K562 (cell line): ENCODE measurements around the gene GNA15. TPM values are rescaled to one million over a fixed set of nuclear protein-coding genes. Genes with fewer than 3 reads are reported as not detected.

Experiments used
- ATAC-seq: fragments of 200-7000 bp; cut with Tn5 transposase; 3 replicates; pipeline ENCODE4 v1.9.1; 2020; ENCODE audit warnings: moderate library complexity
- BruUV-seq: library from RNA; stranded (reverse); fragments of 400-500 nt; replicated peaks from 2 replicates; lab custom pipeline; 2021; lab: Mats Ljungman, UMichigan
- CTCF ChIA-PET: fragments of 300-600 bp; formaldehyde crosslinking; extraction: SDS; loops from one replicate; lab custom pipeline; 2021; ENCODE audit warnings: low intra/inter-chr PET ratio; lab: Yijun Ruan, JAX
- POLR2A ChIA-PET: fragments of 300-600, 350-650 bp; sonication (Branson Sonifier 250); formaldehyde crosslinking; extraction: SDS; loops from one replicate; lab custom pipeline; 2021; ENCODE audit warnings: antibody characterized with exemption, inconsistent platforms; lab: Yijun Ruan, JAX
- DNase-seq, 4 experiments: peaks; one replicate each; pipeline versions ENCODE4 v3.0.0 to v3.0.0-alpha.2; 2011 to 2018; ENCODE audit warnings: low spot score in 3 of 4, mixed read lengths in 3 of 4; ENCODE audit errors: extremely low read depth in 1 of 4
- FAIRE-seq: peaks from 2 replicates; lab custom pipeline; 2011; peaks lifted over from hg19 to GRCh38; lab: Jason Lieb, UNC
- H2AFZ ChIP-seq: 2 replicates; pipeline ENCODE4 v1.6.0; 2011; ENCODE audit warnings: low read depth, low read length, control low read depth, inconsistent platforms
- H3K27ac ChIP-seq: fragments of 200-600 bp; 3 replicates; pipeline ENCODE4 v1.8.0; 2011; ENCODE audit warnings: low read depth, mild to moderate bottlenecking, control low read depth, inconsistent platforms, low read length, moderate library complexity, mixed read lengths; ENCODE audit errors: extremely low read depth
- H3K27me3 ChIP-seq, 2 experiments: fragments of 300-600 bp in 1 of 2; 2 replicates in 1 of 2; 3 replicates in 1 of 2; pipeline versions ENCODE4 v1.6.0 to v1.8.0; 2011; ENCODE audit warnings: inconsistent platforms in 2 of 2, low read length in 2 of 2, mild to moderate bottlenecking in 1 of 2, mixed read lengths in 1 of 2, moderate library complexity in 1 of 2; ENCODE audit not compliant: control insufficient read depth in 2 of 2, insufficient read depth in 2 of 2
- H3K36me3 ChIP-seq: fragments of 300-600 bp; 3 replicates; pipeline ENCODE4 v1.8.0; 2011; ENCODE audit warnings: mild to moderate bottlenecking, low read length, inconsistent platforms; ENCODE audit not compliant: control insufficient read depth, insufficient read depth
- H3K4me1 ChIP-seq, 2 experiments: fragments of 200-600 bp in 1 of 2; replicated peaks in 1 of 2; 2 replicates in 1 of 2; 3 replicates in 1 of 2; pipeline versions ENCODE4 v1.5.1 to v1.8.0; 2011; ENCODE audit warnings: inconsistent platforms in 2 of 2, low read length in 2 of 2, mild to moderate bottlenecking in 1 of 2, mixed read lengths in 1 of 2, moderate library complexity in 1 of 2; ENCODE audit not compliant: control insufficient read depth in 2 of 2, insufficient read depth in 2 of 2
- H3K4me2 ChIP-seq: 2 replicates; pipeline ENCODE4 v1.6.1; 2011; ENCODE audit warnings: low read length, control low read depth, inconsistent platforms, mixed read lengths; ENCODE audit not compliant: insufficient read depth
- H3K4me3 ChIP-seq: fragments of 200-600 bp; sonication (generic), shearing (Covaris generic); 2 replicates; pipeline ENCODE4 v1.5.1; 2016; ENCODE audit warnings: control low read depth, inconsistent platforms
- H3K79me2 ChIP-seq: fragments of 200-600 bp; 3 replicates; pipeline ENCODE4 v1.8.0; 2011; ENCODE audit warnings: low read length, inconsistent platforms; ENCODE audit not compliant: control insufficient read depth, insufficient read depth
- H3K9ac ChIP-seq, 2 experiments: 2 replicates each; pipeline versions ENCODE4 v1.6.0 to v1.6.1; 2011; ENCODE audit warnings: low read depth in 2 of 2, low read length in 2 of 2, control low read depth in 1 of 2, inconsistent platforms in 1 of 2, mild to moderate bottlenecking in 1 of 2, mixed read lengths in 1 of 2; ENCODE audit not compliant: insufficient read depth in 1 of 2
- H3K9me1 ChIP-seq: one replicate; pipeline ENCODE4 v1.6.0; 2011; ENCODE audit warnings: inconsistent platforms, mild to moderate bottlenecking, low read length, moderate library complexity; ENCODE audit not compliant: control insufficient read depth, insufficient read depth
- H3K9me3 ChIP-seq: replicated peaks from 2 replicates; pipeline ENCODE4 v1.5.1; 2011; ENCODE audit warnings: low read depth, low read length, inconsistent platforms; ENCODE audit not compliant: control insufficient read depth, insufficient read depth
- H4K20me1 ChIP-seq: replicated peaks from 2 replicates; pipeline ENCODE4 v1.6.1; 2011; ENCODE audit warnings: low read length, inconsistent platforms, mixed read lengths; ENCODE audit not compliant: control insufficient read depth, insufficient read depth
- ARNT ChIP-seq, 2 experiments: fragments of 450-650 bp; IDR thresholded peaks; 2 replicates each; pipeline ENCODE4 v1.6.1; 2016; ENCODE audit warnings: mild to moderate bottlenecking in 1 of 2
- CBFB ChIP-seq: sonication (generic); formaldehyde crosslinking; IDR thresholded peaks from 2 replicates; pipeline ENCODE4 v1.4.0; 2020; ENCODE audit warnings: mild to moderate bottlenecking, missing genetic modification reagents
- CBX3 ChIP-seq, 2 experiments: IDR thresholded peaks; 1 replicate in 1 of 2; 2 replicates in 1 of 2; pipeline ENCODE4 v1.6.1; 2012; ENCODE audit warnings: inconsistent platforms in 2 of 2, low read length in 2 of 2, borderline replicate concordance in 1 of 2, control low read depth in 1 of 2
- HDAC8 ChIP-seq: fragments of 450-650 bp; IDR thresholded peaks from 2 replicates; pipeline ENCODE4 v1.6.1; 2016; ENCODE audit warnings: mild to moderate bottlenecking, missing genetic modification characterization, moderate library complexity, missing compliant biosample characterization
- NFIX ChIP-seq: fragments of 250-450 bp; sonication (Bioruptor Pico); IDR thresholded peaks from 2 replicates; pipeline ENCODE4 v1.4.0; 2020; ENCODE audit warnings: low read depth, mild to moderate bottlenecking, moderate library complexity
- PCBP2 ChIP-seq: fragments of 200-400 bp; formaldehyde crosslinking; IDR thresholded peaks from 2 replicates; pipeline ENCODE4 v1.6.1; 2018; ENCODE audit warnings: low read length, low read depth, mild to moderate bottlenecking, moderate library complexity; ENCODE audit not compliant: poor library complexity, severe bottlenecking
- RAD51 ChIP-seq: fragments of 450-650 bp; IDR thresholded peaks from 2 replicates; pipeline ENCODE4 v1.7.1; 2016; ENCODE audit warnings: low read depth, mild to moderate bottlenecking, borderline replicate concordance
- SMARCE1 ChIP-seq: fragments of 450-650 bp; IDR thresholded peaks from 2 replicates; pipeline ENCODE4 v1.7.1; 2016; ENCODE audit warnings: mild to moderate bottlenecking
- TEAD1 ChIP-seq, 2 experiments: fragments of 450-650 bp in 1 of 2; sonication (generic) in 1 of 2; formaldehyde crosslinking; IDR thresholded peaks; 2 replicates each; pipeline versions ENCODE4 v1.4.0 to v1.8.0; 2020 to 2022; ENCODE audit warnings: mild to moderate bottlenecking in 2 of 2, missing genetic modification reagents in 1 of 2
- WGBS: fragments of 100-300 bp; shearing (Covaris generic); methylation state at CpG from one replicate; pipeline ENCODE4 v1.1.6; 2016; ENCODE audit warnings: low coverage, mixed read lengths; ENCODE audit not compliant: insufficient coverage; ENCODE audit errors: missing lambda C conversion rate; 5-methylcytosine and 5-hydroxymethylcytosine counted together
- in situ Hi-C: fragments of 300-500 bp; cut with MboI; formaldehyde crosslinking; loops from 4 replicates; pipeline ENCODE4 v1.15.0; 2018; ENCODE audit warnings: inconsistent platforms, mixed read lengths
- intact Hi-C: fragments of 100-400 bp; cut with micrococcal nuclease; formaldehyde crosslinking; loops from 2 replicates; pipeline ENCODE4 v1.14.2; 2022
- polyA plus RNA-seq, 8 experiments: library from polyadenylated mRNA; depleted of rRNA in 4 of 8; stranded (reverse) in 5 of 8; unstranded in 3 of 8; fragments of >200 nt; fragmentation: Nextera tagmentation in 2 of 8; fragmentation: Illumina TruSeq in 1 of 8; extraction: Ambion mirVana in 2 of 8; extraction: Trizol in 1 of 8; gene quantifications; 2 replicates each; pipeline versions ENCODE4 v1.2.1 to v1.2.3, GENCODE V29; 2011 to 2014; ENCODE audit warnings: inconsistent platforms in 1 of 8, missing spikeins in 1 of 8
- total RNA-seq, 7 experiments: library from RNA; depleted of rRNA in 6 of 7; stranded (reverse); fragments of >200 nt in 6 of 7; fragmentation: Illumina TruSeq in 2 of 7; extraction: Trizol in 2 of 7; gene quantifications; 2 replicates each; pipeline versions ENCODE4 v1.2.1 to v1.2.3, GENCODE V29; 2011 to 2021; ENCODE audit warnings: low replicate concordance in 1 of 7
- TF ChIP-seq, protein P1 (sequence below): fragments of 450-650 bp; formaldehyde crosslinking; IDR thresholded peaks from 2 replicates; pipeline ENCODE4 v1.4.0; 2022; ENCODE audit warnings: missing genetic modification characterization
- TF ChIP-seq, protein P2 (sequence below): fragments of 450-650 bp; IDR thresholded peaks from 2 replicates; pipeline ENCODE4 v1.6.1; 2016; ENCODE audit warnings: missing biosample characterization, missing genetic modification characterization
- TF ChIP-seq, protein P3 (sequence below): fragments of 450-650 bp; IDR thresholded peaks from 2 replicates; pipeline ENCODE4 v1.6.1; 2014; ENCODE audit warnings: low read depth, mild to moderate bottlenecking, moderate library complexity, borderline replicate concordance
- TF ChIP-seq, protein P4 (sequence below): fragments of 250-450 bp; sonication (Bioruptor Pico); IDR thresholded peaks from 2 replicates; pipeline ENCODE4 v1.8.0; 2021; ENCODE audit warnings: moderate library complexity, mild to moderate bottlenecking, inconsistent platforms

The GNA15 gene
- total and polyA plus RNA-seq, 9 of the 15 experiments (the other 6 are each of a cell fraction or from before 2014, with no cell fraction given), result 0.03 to 0.24 (median 0.11) TPM; not detected in 1

DNA sequence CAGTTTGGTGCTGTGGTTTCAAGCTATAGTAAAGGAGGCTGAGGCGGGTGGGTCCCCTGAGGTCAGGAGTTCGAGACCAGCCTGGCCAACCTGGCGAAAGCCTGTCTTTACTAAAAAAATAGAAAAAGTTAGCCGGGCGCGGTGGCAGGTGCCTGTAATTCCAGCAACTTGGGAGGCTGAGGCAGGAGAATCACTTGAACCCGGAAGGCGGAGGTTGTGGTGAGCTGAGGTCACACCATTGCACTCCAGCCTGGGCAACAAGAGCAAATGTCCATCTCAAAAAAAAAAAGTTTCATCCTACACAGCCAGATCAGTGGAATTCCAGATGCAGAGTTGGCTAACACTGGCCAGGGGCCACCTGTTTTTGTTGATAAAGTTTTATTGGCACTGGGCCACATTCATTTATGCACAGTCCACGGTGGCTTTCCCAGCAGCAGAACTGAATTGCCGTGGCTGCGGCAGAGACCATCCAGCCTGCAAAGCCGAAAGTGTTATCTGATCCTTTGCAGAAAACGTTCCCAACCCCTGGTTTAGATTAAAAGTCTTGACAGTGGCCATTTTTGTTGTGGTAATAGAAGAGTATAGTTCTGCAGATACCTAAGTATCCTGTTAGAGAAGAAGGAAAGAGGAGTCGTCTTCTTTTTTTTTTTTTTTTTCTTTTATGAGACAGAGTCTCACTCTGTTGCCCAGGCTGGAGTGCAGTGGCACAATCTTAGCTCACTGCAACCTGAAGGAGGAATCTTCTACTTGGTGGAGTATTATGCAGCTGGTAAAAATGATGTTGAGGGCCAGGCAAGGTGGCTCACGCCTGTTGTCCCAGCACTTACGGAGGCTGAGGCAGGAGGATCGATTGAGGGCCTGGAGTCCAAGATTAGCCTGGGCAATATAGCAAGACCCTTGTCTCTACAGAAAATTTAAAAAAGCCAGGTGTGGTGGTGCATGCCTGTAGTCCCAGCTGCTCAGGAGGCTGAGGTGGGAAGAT lies 58.6 kb downstream of the GNA15 start:
- Histone ChIP-seq H3K4me2 (peak overlapping the region; percentile 43; the same call in 1 of the 2 replicates), H3K36me3 (peaks cover 74% of the 10 kb centered on the region; the same call in 2 of the 3 replicates), H3K9me1 (no peaks in the 10 kb centered on the region), H3K4me1 (peaks cover 11 to 83% of the 10 kb centered on the region in 2 experiments), H3K4me3 (no peak overlapping the region), H3K9me3 (no peaks in the 10 kb centered on the region), H3K9ac (peak overlapping the region; percentile 33 to 81; a peak in 3 of 4 replicates), H3K27me3 (no peaks in the 10 kb centered on the region), H3K27ac (peak overlapping the region; percentile 63; the same call in 2 of the 3 replicates), H2AFZ (no peak overlapping the region), H4K20me1 (peaks cover 17% of the 10 kb centered on the region; the same call in 1 of the 2 replicates), H3K79me2 (peaks cover 56% of the 10 kb centered on the region)
- in situ Hi-C loops (no loop called here), intact Hi-C loops (no loop called here)
- POLR2A ChIA-PET, result interaction anchor here (0.6 to 1.0 kb wide), 4 partner anchors 8 to 213 kb away, joined by 3 to 4 read pairs (median 4); no protein-coding TSS in a partner anchor
- peak; percentile 85 for ATAC-seq
- CTCF ChIA-PET, result no interaction called here
- peak; percentile 76 to 91 (median 80) for DNase-seq
- FAIRE-seq, result peak; percentile 100
- 30% methylated on average over 16 of the region's 17 CpGs for WGBS
- no TSS peak for BruUV-seq
- TF ChIP-seq, protein P1, sequence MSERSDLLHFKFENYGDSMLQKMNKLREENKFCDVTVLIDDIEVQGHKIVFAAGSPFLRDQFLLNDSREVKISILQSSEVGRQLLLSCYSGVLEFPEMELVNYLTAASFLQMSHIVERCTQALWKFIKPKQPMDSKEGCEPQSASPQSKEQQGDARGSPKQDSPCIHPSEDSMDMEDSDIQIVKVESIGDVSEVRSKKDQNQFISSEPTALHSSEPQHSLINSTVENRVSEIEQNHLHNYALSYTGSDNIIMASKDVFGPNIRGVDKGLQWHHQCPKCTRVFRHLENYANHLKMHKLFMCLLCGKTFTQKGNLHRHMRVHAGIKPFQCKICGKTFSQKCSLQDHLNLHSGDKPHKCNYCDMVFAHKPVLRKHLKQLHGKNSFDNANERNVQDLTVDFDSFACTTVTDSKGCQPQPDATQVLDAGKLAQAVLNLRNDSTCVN (CRISPR knock-in tag), result no peak
- TF ChIP-seq TEAD1 (CRISPR knock-in tag; IDR thresholded peaks at IDR 0.05) (peak in 1 of 2 experiments; percentile 47; a peak in 1 of 4 replicates), HDAC8 (peak; percentile 33; the same call in 1 of the 2 replicates), CBFB (CRISPR knock-in tag) (no peak), RAD51 (0 out of 2 replicates have a peak, but pooled peaks have one; percentile 5), SMARCE1 (0 out of 2 replicates have a peak, but pooled peaks have one; percentile 63), NFIX (CRISPR knock-in tag) (peak; percentile 63; the same call in 1 of the 2 replicates), PCBP2 (no peak), CBX3 (IDR thresholded peaks at IDR 0.05; ENCODE audit: borderline replicate concordance in 1 of 2, low read length in 2 of 2) (peak in 1 of 2 experiments; percentile 30; a peak in 1 of 3 replicates), ARNT (IDR thresholded peaks at IDR 0.05) (peak; percentile 15 to 68; a peak in 1 of 4 replicates)
- TF ChIP-seq, protein P2, sequence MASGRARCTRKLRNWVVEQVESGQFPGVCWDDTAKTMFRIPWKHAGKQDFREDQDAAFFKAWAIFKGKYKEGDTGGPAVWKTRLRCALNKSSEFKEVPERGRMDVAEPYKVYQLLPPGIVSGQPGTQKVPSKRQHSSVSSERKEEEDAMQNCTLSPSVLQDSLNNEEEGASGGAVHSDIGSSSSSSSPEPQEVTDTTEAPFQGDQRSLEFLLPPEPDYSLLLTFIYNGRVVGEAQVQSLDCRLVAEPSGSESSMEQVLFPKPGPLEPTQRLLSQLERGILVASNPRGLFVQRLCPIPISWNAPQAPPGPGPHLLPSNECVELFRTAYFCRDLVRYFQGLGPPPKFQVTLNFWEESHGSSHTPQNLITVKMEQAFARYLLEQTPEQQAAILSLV, result 0 out of 2 replicates have a peak, but pooled peaks have one; percentile 24
- TF ChIP-seq, protein P3, sequence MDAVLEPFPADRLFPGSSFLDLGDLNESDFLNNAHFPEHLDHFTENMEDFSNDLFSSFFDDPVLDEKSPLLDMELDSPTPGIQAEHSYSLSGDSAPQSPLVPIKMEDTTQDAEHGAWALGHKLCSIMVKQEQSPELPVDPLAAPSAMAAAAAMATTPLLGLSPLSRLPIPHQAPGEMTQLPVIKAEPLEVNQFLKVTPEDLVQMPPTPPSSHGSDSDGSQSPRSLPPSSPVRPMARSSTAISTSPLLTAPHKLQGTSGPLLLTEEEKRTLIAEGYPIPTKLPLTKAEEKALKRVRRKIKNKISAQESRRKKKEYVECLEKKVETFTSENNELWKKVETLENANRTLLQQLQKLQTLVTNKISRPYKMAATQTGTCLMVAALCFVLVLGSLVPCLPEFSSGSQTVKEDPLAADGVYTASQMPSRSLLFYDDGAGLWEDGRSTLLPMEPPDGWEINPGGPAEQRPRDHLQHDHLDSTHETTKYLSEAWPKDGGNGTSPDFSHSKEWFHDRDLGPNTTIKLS, result peak; percentile 48; the same call in 1 of the 2 replicates
- TF ChIP-seq, protein P4, sequence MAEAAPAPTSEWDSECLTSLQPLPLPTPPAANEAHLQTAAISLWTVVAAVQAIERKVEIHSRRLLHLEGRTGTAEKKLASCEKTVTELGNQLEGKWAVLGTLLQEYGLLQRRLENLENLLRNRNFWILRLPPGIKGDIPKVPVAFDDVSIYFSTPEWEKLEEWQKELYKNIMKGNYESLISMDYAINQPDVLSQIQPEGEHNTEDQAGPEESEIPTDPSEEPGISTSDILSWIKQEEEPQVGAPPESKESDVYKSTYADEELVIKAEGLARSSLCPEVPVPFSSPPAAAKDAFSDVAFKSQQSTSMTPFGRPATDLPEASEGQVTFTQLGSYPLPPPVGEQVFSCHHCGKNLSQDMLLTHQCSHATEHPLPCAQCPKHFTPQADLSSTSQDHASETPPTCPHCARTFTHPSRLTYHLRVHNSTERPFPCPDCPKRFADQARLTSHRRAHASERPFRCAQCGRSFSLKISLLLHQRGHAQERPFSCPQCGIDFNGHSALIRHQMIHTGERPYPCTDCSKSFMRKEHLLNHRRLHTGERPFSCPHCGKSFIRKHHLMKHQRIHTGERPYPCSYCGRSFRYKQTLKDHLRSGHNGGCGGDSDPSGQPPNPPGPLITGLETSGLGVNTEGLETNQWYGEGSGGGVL (CRISPR knock-in tag), result no peak
